AML-193 (cell line): ENCODE data around the gene UEVLD.

Experiments
- DNase-seq, 2 experiments: peaks; one replicate each; lab custom pipeline; 2025; lab: John Stamatoyannopoulos, UW

UEVLD gene

GRCh38 chr11:18581825-18582224 lies 6.7 kb downstream of the UEVLD start:
- no peak for DNase-seq

DNA sequence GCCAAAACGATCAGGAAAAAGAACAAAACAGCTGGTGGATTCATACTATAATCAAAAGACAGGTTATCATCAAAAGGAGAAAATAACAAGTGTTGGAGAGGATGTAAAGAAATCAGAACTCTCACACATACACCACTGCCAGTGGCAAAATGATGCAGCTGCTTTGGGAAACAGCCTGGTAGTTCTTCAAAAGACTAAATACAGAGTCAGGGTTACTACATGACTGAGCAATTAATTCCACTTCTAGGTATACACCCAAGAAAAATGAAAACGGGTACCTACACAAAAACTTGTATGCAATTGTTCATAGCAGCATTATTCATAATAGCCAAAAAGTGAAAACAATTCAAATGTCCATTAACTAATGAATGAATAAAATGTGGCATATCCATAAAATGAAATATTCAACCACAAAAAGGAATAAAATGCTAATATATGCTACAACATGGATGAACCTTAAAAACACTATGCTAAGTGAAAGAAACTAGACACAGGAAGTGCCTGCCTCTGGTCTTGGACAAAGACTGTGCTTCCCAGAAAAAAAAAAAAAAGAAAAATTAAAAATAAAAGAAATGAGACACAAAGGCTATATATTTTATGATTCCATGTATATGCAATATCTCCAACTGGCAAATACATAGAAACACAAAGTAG lies 8.3 kb downstream of the UEVLD start:
- DNase-seq: no peak

- DNase-seq: no peak
Measured at GRCh38 chr11:18578975-18579598, 9.4 kb downstream of the UEVLD start.

- DNase-seq: no peak
Measured at GRCh38 chr11:18575361-18575760, 13.2 kb downstream of the UEVLD start.

DNA sequence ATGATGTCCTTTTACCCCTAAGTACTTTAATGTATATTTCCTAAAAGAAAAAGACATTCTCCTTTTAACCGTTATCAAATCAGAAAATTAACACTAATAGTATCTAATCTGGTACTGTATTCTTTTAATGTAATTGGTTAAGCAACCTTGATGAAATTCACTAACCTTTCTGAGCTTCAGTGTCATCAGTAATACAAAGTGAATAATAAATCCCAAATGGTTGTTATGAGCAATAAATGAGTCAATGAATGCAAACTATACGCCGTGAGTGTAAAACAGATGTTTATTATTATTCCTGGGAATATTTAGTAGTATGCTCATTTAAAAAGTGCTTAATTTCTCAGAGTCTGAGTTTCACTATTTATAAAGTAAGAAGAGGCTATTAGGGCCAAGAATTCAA lies 21.5 kb downstream of the UEVLD start:
- no peak for DNase-seq

DNA sequence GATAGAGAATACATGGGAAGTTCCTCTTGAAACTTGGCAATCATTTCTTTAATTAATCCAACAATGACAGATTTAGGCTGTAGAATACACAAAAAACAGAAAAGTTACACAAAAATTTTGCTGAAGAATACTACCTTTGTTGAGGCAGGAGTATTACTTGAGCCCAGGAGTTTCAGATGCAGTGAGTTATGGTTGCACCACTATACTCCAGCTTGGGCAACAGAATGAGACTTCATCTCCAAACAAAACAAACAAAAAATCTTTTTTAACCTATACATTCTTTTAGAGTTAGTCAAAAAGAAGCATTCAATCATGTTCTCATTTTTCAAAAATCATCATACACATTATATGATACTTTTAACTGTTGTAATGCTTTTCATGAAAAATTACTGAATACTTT lies 22.1 kb downstream of the UEVLD start:
- no peak for DNase-seq

DNA sequence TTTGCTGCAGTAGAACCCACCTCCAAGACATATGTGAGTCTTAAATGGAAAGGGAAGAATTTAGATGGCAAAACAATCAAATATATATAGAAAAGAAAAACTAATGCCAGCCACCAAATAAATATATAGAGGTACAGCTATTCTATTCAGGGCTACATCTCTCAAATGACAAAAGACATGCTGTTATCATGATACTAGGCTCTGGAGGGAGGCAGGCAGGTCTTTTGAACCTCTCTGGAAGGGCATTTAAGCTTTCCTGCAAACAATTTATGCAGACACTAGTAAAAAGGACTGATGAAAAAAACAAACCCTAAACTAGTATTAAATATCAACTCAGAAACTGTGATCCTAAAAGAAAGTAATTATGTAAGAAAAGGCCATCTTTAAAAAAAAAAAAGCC lies 24.4 kb downstream of the UEVLD start:
- no peak for DNase-seq

DNA sequence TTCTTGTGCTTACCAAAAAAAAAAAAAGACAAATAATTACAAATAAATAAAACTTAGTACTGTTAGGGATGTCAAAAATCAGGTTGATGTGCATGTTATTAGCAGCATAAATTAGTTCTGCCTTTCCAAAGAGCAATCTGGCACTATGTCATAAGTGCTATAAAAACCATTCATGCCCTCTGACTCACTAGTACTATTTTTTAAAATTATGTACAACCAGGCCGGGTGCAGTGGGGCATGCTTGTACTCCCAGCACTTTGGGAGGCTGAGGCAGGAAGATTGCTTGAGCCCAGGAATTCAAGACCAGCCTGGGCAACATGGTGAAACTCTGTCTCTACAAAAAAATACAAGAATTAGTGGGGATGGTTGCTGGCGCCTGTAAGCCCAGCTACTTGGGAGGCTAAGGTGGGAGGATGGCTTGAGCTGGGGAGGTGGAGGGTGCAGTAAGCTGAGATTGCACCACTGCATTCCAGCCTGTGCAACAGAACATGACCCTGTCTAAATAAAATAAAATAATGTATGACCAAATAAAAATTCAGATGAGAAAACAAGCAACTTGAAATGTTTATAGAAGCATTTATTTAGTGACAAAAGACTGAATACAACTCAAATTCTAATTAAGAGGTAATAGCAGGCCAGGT lies 25.3 kb downstream of the UEVLD start:
- DNase-seq: no peak

- no peak for DNase-seq
Measured at GRCh38 chr11:18548001-18548400, 40.5 kb downstream of the UEVLD start.

DNA sequence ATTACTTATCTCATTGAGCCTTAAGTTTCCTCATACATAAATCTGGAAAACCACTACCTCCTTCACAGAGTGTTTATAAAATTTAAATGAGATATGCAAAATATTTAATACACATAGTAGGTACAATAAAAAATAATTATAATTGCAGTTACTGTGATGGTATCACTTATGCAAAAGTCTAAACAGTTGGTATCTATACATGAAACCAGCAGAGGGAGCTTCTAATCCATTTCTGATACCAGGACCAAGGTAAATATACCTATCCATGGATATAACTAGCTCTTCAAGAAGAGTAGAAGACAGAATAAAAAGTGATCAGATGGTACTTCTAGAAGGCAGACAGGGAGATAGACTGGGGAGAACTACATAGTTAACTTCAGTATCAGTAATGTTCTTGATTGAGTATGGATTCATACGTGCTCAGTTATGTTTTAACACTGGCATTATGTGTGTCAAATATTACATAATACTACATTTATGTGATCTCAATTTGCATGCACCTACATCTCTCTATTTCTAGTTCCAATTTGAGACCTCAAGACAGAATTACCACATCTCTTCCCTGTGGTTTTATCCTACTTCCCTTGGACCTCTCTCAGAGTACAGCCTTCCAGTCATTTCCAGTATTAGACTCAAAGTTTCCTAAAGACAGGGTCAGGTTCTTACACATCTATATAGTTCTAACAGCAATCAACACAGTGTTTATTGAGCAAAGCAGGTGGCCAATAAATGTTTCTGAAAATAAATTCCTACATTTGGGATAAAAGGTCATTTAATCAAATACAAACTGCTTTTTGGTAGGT lies 48.1 kb downstream of the UEVLD start:
- peak; percentile 33 to 35 for DNase-seq

DNA sequence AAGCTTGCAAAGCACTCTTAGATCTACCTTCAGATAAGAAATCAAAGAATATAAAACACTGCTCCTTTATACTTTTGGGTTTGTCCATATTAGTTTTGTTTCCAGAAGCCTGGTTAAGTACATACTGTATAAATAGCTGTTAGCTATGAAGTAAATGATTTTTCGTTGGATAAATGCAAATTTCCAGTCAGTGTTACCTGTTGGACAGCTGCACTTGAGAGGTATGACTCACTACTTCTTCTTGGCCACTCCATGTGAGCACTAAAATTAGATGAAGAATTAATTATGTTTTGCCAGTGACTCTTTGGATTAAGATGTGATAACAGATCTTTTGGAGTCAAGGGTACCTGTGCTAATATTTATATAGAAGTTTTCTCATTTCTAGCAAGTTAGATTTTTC lies 52.3 kb downstream of the UEVLD start:
- DNase-seq: no peak

- DNase-seq: no peak
Measured at GRCh38 chr11:18534245-18534644, 54.3 kb downstream of the UEVLD start.

DNA sequence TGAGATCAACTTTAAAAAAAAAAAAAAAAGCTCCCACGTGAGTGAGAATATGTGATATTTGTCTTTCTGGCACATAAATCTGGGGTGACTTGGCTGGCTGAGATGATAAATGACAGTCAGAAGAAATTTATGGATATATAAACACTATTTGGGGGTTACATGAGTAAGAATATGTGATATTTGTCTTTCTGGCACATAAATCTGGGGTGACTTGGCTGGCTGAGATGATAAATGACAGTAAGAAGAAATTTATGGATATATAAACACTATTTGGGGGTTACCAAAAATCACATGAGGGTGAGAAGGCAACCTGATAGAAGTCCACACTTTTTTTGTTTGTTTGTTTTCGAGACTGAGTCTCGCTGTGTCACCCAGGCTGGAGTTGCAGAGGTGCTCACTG lies 55.2 kb downstream of the UEVLD start:
- no peak for DNase-seq

DNA sequence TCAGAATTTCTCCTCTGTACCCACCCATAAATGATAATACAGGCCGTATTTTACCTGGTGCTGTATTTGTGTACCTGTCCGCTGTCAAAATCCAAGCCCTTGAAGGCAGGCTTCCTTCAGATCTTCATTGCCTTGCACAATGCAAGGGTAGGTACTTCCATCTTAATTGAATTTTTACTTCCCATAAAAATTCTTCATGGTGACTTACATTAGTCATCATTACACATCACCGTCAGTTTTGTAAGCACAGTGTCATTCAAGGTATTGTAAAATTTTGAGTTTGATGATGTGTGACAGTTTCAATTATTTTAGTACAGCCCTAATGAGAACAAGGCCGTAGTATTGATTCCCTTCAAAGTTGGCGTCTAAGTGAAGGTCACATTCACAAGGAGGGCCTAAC lies 61.0 kb downstream of the UEVLD start:
- peak; percentile 63 to 67 for DNase-seq

- DNase-seq: peak; percentile 70 to 72
Measured at GRCh38 chr11:18526521-18527296, 61.8 kb downstream of the UEVLD start, which contains the start of gene TSG101. Gene TSG101, minus strand, starts transcription at chr11:18526942. Its CDS starts 126 bp downstream, at chr11:18526816.

GRCh38 chr11:18526130-18526520 lies 62.4 kb downstream of the UEVLD start:
- DNase-seq: peak in 1 of 2 experiments; percentile 50

- DNase-seq: no peak
Measured at GRCh38 chr11:18524248-18524647, 64.3 kb downstream of the UEVLD start.

GRCh38 chr11:18523084-18523483 lies 65.5 kb downstream of the UEVLD start:
- DNase-seq: no peak

DNA sequence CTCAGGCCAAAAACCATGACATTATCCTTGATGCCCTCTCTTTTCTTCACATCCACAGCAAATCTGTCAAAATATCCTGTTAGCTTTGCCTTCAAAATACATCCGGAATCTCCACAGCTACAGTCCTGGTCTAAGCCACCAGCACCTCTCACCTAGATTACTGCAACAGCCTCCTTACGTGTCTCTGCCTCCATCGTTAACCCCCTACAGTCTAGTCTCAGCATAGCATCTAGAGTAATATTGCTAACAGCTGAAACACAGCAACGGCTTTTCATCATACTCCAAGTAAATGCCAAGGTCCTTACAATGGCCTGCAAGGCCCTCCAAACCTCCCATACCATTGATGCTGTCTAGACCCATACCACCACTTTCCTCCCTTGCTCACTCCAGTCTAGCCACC lies 66.1 kb downstream of the UEVLD start:
- no peak for DNase-seq

DNA sequence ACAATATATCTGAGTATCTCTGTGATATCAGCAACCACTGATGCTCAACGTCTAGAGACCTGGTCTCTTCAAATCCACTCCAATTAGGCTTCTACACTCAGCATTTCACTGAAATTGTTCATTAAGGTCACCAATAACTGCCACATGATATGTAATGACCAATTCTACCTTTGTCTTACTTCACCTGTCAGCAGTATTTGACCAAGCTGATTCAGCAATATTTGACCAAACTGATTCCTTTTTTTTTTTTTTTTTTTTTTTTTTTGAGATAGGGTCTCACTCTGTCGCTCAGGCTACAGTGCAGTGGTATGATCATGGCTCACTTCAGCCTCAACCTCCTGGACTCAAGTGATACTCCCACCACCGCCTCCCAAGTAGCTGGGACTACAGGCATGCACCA lies 67.4 kb downstream of the UEVLD start:
- DNase-seq: no peak

- DNase-seq: no peak
Measured at GRCh38 chr11:18502352-18502751, 86.2 kb downstream of the UEVLD start.

- no peak for DNase-seq
Measured at GRCh38 chr11:18501629-18502028, 86.9 kb downstream of the UEVLD start.
